NB4 (cell line): ENCODE data around the gene ZNF358.

Experiments
- CTCF ChIP-seq: IDR thresholded peaks from one replicate; pipeline ENCODE4 v1.5.1; 2012; ENCODE audit warnings: low read depth, low read length
- MAX ChIP-seq: IDR thresholded peaks from 2 replicates; pipeline ENCODE4 v1.6.1; 2011; ENCODE audit warnings: low read depth, low read length
- POLR2A ChIP-seq: IDR thresholded peaks from 2 replicates; pipeline ENCODE4 v1.6.1; 2011; ENCODE audit warnings: mild to moderate bottlenecking; ENCODE audit not compliant: insufficient read length; ENCODE audit errors: extremely low read depth

DNA sequence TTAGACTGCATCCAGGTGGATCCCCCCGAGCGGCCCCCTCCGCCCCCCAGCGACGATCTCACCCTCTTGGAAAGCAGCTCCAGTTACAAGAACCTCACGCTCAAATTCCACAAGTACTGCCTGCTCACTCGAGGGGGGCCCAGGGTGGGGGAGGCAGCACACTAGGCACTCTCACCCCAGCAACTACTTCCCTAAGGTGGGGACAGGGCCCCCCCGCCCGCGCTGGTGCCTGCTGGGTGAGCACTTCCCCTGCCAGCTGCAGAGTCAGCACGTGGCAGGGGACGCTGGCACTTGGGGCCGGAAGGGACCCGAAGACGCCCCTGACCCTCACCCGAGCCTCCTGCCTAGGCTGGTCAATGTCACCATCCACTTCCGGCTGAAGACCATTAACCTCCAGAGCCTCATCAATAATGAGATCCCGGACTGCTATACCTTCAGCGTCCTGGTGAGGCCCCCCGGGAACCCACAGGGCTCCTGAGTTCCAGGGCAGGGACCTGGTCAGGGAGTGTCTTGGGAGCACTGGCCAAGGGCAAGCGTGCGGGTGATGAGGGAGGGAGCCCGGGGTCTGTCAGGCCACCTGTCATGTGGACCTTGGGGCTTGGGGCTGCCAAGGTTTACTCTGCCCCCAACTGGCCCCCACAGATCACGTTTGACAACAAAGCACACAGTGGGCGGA lies 11.8 kb downstream of the ZNF358 start:
- TF ChIP-seq MAX, result no peak
- no peak for TF ChIP-seq CTCF
- no peak for TF ChIP-seq POLR2A
